Neural progenitor cell (in vitro differentiated cells): ENCODE data around the gene TRAM2.

Source experiments
- EZH2 ChIP-seq: fragments of 200-600 bp; sonication (generic); IDR thresholded peaks from 2 replicates; pipeline ENCODE4 v1.6.1; 2017; ENCODE audit warnings: antibody characterized with exemption, mild to moderate bottlenecking, moderate library complexity
- EZH2phosphoT487 ChIP-seq: fragments of 200-600 bp; sonication (generic); IDR thresholded peaks from 2 replicates; pipeline ENCODE4 v1.6.1; 2017; ENCODE audit warnings: antibody characterized with exemption
- TF ChIP-seq, protein P1 (sequence below): fragments of 200-600 bp; sonication (generic); IDR thresholded peaks from 2 replicates; pipeline ENCODE4 v1.5.1; 2017; ENCODE audit warnings: antibody characterized with exemption, mild to moderate bottlenecking

- TF ChIP-seq, protein P1, sequence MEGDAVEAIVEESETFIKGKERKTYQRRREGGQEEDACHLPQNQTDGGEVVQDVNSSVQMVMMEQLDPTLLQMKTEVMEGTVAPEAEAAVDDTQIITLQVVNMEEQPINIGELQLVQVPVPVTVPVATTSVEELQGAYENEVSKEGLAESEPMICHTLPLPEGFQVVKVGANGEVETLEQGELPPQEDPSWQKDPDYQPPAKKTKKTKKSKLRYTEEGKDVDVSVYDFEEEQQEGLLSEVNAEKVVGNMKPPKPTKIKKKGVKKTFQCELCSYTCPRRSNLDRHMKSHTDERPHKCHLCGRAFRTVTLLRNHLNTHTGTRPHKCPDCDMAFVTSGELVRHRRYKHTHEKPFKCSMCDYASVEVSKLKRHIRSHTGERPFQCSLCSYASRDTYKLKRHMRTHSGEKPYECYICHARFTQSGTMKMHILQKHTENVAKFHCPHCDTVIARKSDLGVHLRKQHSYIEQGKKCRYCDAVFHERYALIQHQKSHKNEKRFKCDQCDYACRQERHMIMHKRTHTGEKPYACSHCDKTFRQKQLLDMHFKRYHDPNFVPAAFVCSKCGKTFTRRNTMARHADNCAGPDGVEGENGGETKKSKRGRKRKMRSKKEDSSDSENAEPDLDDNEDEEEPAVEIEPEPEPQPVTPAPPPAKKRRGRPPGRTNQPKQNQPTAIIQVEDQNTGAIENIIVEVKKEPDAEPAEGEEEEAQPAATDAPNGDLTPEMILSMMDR = no peak
- TF ChIP-seq EZH2 (no peak), EZH2phosphoT487 (no peak)
Measured at GRCh38 chr6:52568320-52568719, 8.5 kb downstream of the TRAM2 start.
